Coronary artery (tissue), 2 donors: ENCODE results near the gene TNK1.

Experiments
- DNase-seq: peaks from one replicate; pipeline ENCODE4 v3.0.0-alpha.2; 2017; ENCODE audit warnings: low spot score
- H3K27ac ChIP-seq, 2 donors: fragments of 200-600 bp; sonication (generic); one replicate each; pipeline ENCODE4 v1.5.1; 2016 to 2019
- H3K4me3 ChIP-seq: fragments of 200-600 bp; sonication (generic); 2 replicates; pipeline ENCODE4 v1.5.1; 2016; ENCODE audit warnings: mild to moderate bottlenecking, moderate library complexity
- CTCF ChIP-seq: fragments of 200-600 bp; sonication (generic); IDR thresholded peaks from one replicate; pipeline ENCODE4 v1.5.1; 2019; ENCODE audit warnings: antibody characterized with exemption

Gene TNK1

DNA sequence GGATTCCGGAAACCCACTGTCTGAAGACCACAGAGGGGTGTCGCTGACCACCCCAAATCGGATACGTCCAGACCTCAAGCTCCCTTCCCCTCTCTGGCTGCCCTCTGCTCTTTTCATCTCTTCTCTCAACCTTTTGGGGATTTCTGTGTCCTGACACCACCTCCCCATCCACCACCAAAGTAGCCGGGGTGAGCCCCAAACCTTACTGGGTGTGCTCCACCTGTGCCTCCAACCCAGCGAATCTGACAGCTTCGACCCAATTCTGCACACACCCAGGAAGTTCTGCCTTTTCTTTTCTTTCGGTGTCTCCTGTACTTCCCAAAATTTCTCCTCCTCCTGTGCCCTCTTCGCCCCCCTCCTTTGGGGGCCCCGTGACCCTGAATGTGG lies 28.4 kb upstream of the TNK1 start:
- no peak for DNase-seq
- TF ChIP-seq CTCF: peak; percentile 31
- Histone ChIP-seq H3K27ac (peak overlapping the region; percentile 99), H3K4me3 (peak overlapping the region; percentile 97)

GRCh38 chr17:7352910-7353635 lies 27.8 kb upstream of the TNK1 start:
- peak overlapping the region; percentile 97 for H3K4me3 ChIP-seq
- DNase-seq: no peak
- peak overlapping the region in 1 of 2 donors; percentile 99 for H3K27ac ChIP-seq
- TF ChIP-seq CTCF: no peak

- TF ChIP-seq CTCF: no peak
- no peak for DNase-seq
- Histone ChIP-seq H3K27ac (peak overlapping the region in 1 of 2 donors; percentile 42), H3K4me3 (peak overlapping the region; percentile 19)
Observed at GRCh38 chr17:7354262-7354843, 26.5 kb upstream of the TNK1 start.

DNA sequence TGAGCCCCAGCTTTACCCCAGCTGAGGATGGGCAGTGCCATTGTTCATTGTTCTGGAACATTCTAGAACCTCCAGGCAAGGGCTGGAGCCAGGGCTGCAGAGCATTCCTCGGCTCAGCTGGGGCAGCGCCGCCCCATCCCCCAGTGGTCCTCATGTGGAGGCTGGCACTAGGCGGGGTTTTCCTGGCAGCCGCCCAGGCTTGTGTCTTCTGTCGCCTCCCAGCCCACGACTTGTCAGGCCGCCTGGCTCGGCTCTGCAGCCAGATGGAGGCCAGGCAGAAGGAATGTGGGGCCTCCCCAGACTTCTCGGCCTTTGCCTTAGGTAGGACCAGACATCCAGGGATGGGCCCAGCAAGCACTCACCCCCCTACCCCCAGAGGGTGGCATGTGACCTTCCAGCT lies 25.8 kb upstream of the TNK1 start, which contains the start of gene TMEM95:
TMEM95 (plus strand) TSS at position 104 of the 400 bp plus-strand sequence; CDS start at position 153, 49 bp downstream.
- no peak for DNase-seq
- Histone ChIP-seq H3K4me3 (peak within 1 kb of the TSS; percentile 19), H3K27ac (peak within 1 kb of the TSS in 1 of 2 donors; percentile 42)
- TF ChIP-seq CTCF: no peak

- TF ChIP-seq CTCF: no peak
- Histone ChIP-seq H3K4me3 (no peak overlapping the region), H3K27ac (peak overlapping the region in 1 of 2 donors; percentile 42)
- DNase-seq: no peak
Observed at GRCh38 chr17:7355573-7355972, 25.3 kb upstream of the TNK1 start.

DNA sequence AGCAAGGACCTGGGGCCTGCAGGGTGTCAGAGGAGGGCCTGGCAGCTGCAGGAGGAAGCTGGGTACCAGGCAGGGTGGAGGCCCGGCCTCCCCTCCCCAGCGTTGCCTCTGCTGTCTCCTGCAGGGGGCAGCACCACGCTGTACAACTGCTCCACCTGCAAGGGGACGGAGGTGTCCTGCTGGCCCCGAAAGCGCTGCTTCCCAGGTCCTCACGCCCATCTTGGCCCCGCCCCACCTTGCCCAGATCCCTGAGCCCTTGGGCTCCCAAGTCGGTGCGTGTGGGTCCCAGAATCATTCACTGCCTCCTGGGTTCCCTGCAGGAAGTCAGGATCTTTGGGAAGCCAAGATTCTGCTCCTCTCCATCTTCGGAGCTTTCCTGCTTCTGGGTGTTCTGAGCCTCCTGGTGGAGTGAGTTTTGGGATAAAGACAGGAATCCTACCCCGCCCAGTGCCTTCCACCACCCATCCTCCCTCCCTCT lies 24.8 kb upstream of the TNK1 start:
- peak; percentile 54 for TF ChIP-seq CTCF
- no peak overlapping the region for H3K4me3 ChIP-seq
- peak overlapping the region in 1 of 2 donors; percentile 39 for H3K27ac ChIP-seq
- DNase-seq: no peak

GRCh38 chr17:7356756-7357155 lies 24.1 kb upstream of the TNK1 start:
- H3K27ac ChIP-seq: peak overlapping the region in 1 of 2 donors; percentile 39
- H3K4me3 ChIP-seq: no peak overlapping the region
- no peak for TF ChIP-seq CTCF
- no peak for DNase-seq
